ENCODE data around the gene SMAD1. TPM values are rescaled to one million over a fixed set of nuclear protein-coding genes. Genes with fewer than 3 reads are reported as not detected.

Gene SMAD1
- total and polyA plus RNA-seq, 2 of the 4 experiments (the other 2 are of a cell fraction), result 11.6 to 17.6 TPM

- Histone ChIP-seq H2AK5ac (ENCODE audit: low read depth, low read length) (no peak overlapping the region), H2AFZ (replicated peaks; ENCODE audit: low read length, poor library complexity) (no peak overlapping the region), H2BK15ac (ENCODE audit: low read depth, low read length) (no peak overlapping the region), H3K23ac (ENCODE audit: low read depth, low read length) (no peak overlapping the region), H2AK9ac (replicated peaks; ENCODE audit: low read depth, low read length, poor library complexity) (no peak overlapping the region), H2BK5ac (ENCODE audit: low read depth, low read length, poor library complexity, severe bottlenecking) (no peak overlapping the region), H3K27me3 (ENCODE audit: control insufficient read depth, insufficient read depth, low read length) (no peaks in the 10 kb centered on the region), H4K5ac (ENCODE audit: low read depth, low read length) (no peak overlapping the region), H4K8ac (ENCODE audit: low read depth in 2 of 2, low read length in 2 of 2) (no peak overlapping the region), H2BK20ac (ENCODE audit: low read depth, low read length) (no peak overlapping the region), H3K9ac (ENCODE audit: low read depth, low read length) (no peak overlapping the region), H2BK120ac (ENCODE audit: low read depth, low read length) (no peak overlapping the region), H3K79me1 (ENCODE audit: low read depth in 1 of 2, low read length in 2 of 2) (no peaks in the 10 kb centered on the region), H3K4me3 (ENCODE audit: insufficient read depth, low read depth, low read length) (no peak overlapping the region), H3K4me1 (ENCODE audit: control insufficient read depth, insufficient read depth, low read length) (no peaks in the 10 kb centered on the region), H3K27ac (ENCODE audit: insufficient read depth, low read length) (no peak overlapping the region), H3K4me2 (ENCODE audit: low read depth, low read length) (no peak overlapping the region), H3K18ac (ENCODE audit: low read depth, low read length) (no peak overlapping the region), H3K36me3 (ENCODE audit: control insufficient read depth, insufficient read depth, low read length) (no peaks in the 10 kb centered on the region), H3K9me3 (ENCODE audit: control insufficient read depth, insufficient read depth, low read length) (no peaks in the 10 kb centered on the region), H3K14ac (replicated peaks; ENCODE audit: low read depth, low read length) (no peak overlapping the region), H4K20me1 (ENCODE audit: insufficient read depth, low read length) (no peaks in the 10 kb centered on the region), H4K91ac (ENCODE audit: insufficient read depth, low read depth, low read length) (no peak overlapping the region), H3K56ac (ENCODE audit: extremely low read depth, insufficient read depth, low read length) (no peak overlapping the region), H3K4ac (ENCODE audit: low read depth, low read length) (no peak overlapping the region), H3K9me1 (ENCODE audit: insufficient read depth, low read length) (no peaks in the 10 kb centered on the region)
- ATAC-seq (ENCODE audit: low read depth), result no peak
- POLR2A ChIA-PET (ENCODE audit: unreplicated experiment), result no interaction called here
- 50% methylated on average over 1 of the region's 5 CpGs; no CpG with 5 or more reads in 1 of the 2 experiments for WGBS, 2 experiments (ENCODE audit: extremely low coverage in 2 of 2, insufficient read length in 1 of 2)
- dilution Hi-C loops (cut with HindIII; ENCODE audit: low sequenced_read_pairs, unreplicated experiment) (no loop called here), in situ Hi-C loops (cut with MboI; ENCODE audit: low sequenced_read_pairs) (no loop called here), intact Hi-C loops (cut with micrococcal nuclease) (no loop called here)
- TF ChIP-seq FOS (IDR thresholded peaks at IDR 0.05; ENCODE audit: low read depth, low read length) (no peak), RFX5 (IDR thresholded peaks at IDR 0.05; ENCODE audit: low read depth, low read length) (no peak), NFE2L2 (IDR thresholded peaks at IDR 0.05; ENCODE audit: low read depth, low read length) (no peak), MAFK (IDR thresholded peaks at IDR 0.05; ENCODE audit: low read depth, low read length) (no peak), USF2 (IDR thresholded peaks at IDR 0.05; ENCODE audit: low read depth, low read length) (no peak), CEBPB (IDR thresholded peaks at IDR 0.05; ENCODE audit: low read depth, low read length) (no peak), POLR2A (IDR thresholded peaks at IDR 0.05; ENCODE audit: low read depth, low read length) (no peak), MXI1 (IDR thresholded peaks at IDR 0.05; ENCODE audit: borderline replicate concordance, low read depth, low read length) (no peak), SMC3 (IDR thresholded peaks at IDR 0.05; ENCODE audit: low read depth, low read length) (no peak), CHD1 (IDR thresholded peaks at IDR 0.05; ENCODE audit: low read depth, low read length) (no peak), MAZ (IDR thresholded peaks at IDR 0.05; ENCODE audit: borderline replicate concordance, low read depth, low read length) (no peak), BHLHE40 (IDR thresholded peaks at IDR 0.05; ENCODE audit: low read depth, low read length) (no peak), RCOR1 (IDR thresholded peaks at IDR 0.05; ENCODE audit: insufficient replicate concordance, low read length) (no peak), RAD21 (IDR thresholded peaks at IDR 0.05; ENCODE audit: low read length) (no peak), ELK1 (IDR thresholded peaks at IDR 0.05; ENCODE audit: borderline replicate concordance, low read depth, low read length) (no peak)
- TF ChIP-seq, protein P1, sequence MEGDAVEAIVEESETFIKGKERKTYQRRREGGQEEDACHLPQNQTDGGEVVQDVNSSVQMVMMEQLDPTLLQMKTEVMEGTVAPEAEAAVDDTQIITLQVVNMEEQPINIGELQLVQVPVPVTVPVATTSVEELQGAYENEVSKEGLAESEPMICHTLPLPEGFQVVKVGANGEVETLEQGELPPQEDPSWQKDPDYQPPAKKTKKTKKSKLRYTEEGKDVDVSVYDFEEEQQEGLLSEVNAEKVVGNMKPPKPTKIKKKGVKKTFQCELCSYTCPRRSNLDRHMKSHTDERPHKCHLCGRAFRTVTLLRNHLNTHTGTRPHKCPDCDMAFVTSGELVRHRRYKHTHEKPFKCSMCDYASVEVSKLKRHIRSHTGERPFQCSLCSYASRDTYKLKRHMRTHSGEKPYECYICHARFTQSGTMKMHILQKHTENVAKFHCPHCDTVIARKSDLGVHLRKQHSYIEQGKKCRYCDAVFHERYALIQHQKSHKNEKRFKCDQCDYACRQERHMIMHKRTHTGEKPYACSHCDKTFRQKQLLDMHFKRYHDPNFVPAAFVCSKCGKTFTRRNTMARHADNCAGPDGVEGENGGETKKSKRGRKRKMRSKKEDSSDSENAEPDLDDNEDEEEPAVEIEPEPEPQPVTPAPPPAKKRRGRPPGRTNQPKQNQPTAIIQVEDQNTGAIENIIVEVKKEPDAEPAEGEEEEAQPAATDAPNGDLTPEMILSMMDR (conservative IDR thresholded peaks at IDR 0.05; ENCODE audit: low read depth, low read length), result no peak
- CTCF ChIA-PET, result interaction anchor here (0.6 kb wide), 1 partner anchor 233 kb away, joined by 3 read pairs; no protein-coding TSS in a partner anchor
- BruUV-seq (replicated peaks), result no TSS peak
- DNase-seq, result no peak
These were observed 41.2 kb upstream of the SMAD1 start for GRCh38 chr4:145440292-145441007.
